GM06990 (cell line): Measurements from ENCODE around the gene TTC17.

ENCODE experiments used
- DNase-seq: peaks from one replicate; pipeline ENCODE4 v3.0.0-alpha.2; 2011; ENCODE audit not compliant: insufficient read length; ENCODE audit errors: extremely low read depth
- H3K27me3 ChIP-seq: replicated peaks from 2 replicates; pipeline ENCODE4 v1.6.0; 2011; ENCODE audit warnings: low read length; ENCODE audit not compliant: control insufficient read depth, insufficient read depth
- H3K36me3 ChIP-seq: 2 replicates; pipeline ENCODE4 v1.5.1; 2011; ENCODE audit warnings: low read length; ENCODE audit not compliant: control insufficient read depth, insufficient read depth
- H3K4me3 ChIP-seq: replicated peaks from 2 replicates; pipeline ENCODE4 v1.5.1; 2011; ENCODE audit warnings: low read depth, mild to moderate bottlenecking, control low read depth, low read length
- CTCF ChIP-seq: IDR thresholded peaks from 2 replicates; pipeline ENCODE4 v1.5.1; 2011; ENCODE audit warnings: low read length, control low read depth, mild to moderate bottlenecking, inconsistent platforms; ENCODE audit not compliant: insufficient read depth, poor library complexity, severe bottlenecking

The TTC17 gene

DNA sequence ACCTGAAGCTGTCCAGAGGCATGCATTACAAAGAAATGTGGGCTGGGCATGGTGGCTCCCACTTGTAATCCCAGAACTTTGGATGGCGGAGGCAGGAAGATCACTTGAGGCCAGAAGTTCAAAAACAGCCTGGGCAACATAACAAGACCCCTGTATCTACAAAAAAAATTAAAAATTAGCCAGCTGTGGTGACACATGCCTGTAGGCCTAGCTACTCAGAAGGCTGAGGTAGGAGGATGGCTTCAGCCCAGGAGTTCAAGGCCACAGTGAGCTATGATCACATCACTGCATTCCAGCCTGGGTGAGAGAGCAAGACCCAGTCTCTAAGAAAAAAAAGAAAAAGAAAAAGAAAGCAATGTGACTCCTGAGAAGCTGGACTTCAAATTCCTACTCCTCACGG is 183.3 kb downstream of the TTC17 start:
- H3K27me3 ChIP-seq, result no peaks in the 10 kb centered on the region
- no peak for TF ChIP-seq CTCF

DNA sequence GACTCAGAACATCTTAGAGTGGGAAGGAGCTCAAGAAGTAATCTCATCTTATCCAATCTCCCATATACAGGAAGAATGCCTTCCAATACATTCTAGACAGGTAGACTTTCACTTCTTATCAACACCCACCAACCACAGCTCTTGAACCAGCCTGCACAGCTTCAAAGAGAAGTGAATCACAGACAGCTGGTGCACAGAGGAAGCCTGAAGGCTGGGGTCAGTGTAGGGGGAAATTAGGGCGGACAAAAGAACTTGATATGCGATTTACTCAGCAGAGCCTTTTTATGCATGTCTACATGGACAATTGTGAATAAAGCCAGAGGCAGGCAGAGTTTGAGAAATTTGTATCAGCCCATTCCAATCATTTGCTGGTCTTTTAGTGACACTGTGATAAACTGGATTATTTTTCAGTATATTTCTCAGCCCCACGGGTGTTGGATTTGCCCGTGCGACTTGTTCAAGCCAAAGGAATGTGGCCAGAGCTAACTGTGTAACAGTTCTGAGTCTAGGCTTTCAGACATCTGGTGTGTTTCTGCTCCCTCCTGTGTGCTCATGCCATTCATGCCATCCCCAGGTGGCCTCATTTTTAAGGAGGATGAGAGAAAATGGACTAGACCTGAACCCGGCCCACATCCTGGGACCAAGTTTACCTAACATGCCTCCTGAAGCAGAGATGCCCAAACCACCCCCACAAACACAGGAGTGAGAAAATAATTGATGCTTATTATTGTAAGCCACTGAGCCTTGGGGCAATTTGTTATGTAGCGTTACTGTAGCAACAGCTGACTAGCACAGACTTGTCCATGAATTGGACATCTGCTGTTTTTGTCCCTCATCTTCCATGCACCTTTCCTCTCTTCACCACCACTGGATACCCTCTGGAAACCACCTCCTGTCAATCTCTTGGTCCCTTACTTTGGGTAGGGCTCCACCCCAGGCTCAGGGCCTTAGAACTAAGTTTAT is 184.3 kb downstream of the TTC17 start:
- DNase-seq, result no peak
- Histone ChIP-seq H3K36me3 (no peaks in the 10 kb centered on the region), H3K27me3 (no peaks in the 10 kb centered on the region), H3K4me3 (no peak overlapping the region)
- no peak for TF ChIP-seq CTCF

More for the DNA sequence above, 183.3 kb downstream of the TTC17 start:
- Histone ChIP-seq H3K4me3 (no peak overlapping the region), H3K36me3 (no peaks in the 10 kb centered on the region)
- no peak for DNase-seq
